ENCODE data around the gene CYP27B1.

The CYP27B1 gene

GRCh38 chr12:57751432-57751787 is 15.5 kb downstream of the CYP27B1 start:
- no peak for DNase-seq (ENCODE audit: low spot score)

- no peak for DNase-seq (ENCODE audit: low spot score)
Measured at GRCh38 chr12:57750561-57751431, 16.1 kb downstream of the CYP27B1 start.

GRCh38 chr12:57749061-57749460 is 17.8 kb downstream of the CYP27B1 start:
- DNase-seq (ENCODE audit: low spot score), result no peak

- DNase-seq (ENCODE audit: low spot score), result no peak
Measured at GRCh38 chr12:57746025-57746424, 20.9 kb downstream of the CYP27B1 start.

- DNase-seq (ENCODE audit: low spot score), result no peak
Measured at GRCh38 chr12:57745485-57745881, 21.4 kb downstream of the CYP27B1 start.

- DNase-seq (ENCODE audit: low spot score), result peak; percentile 98
Measured at GRCh38 chr12:57744777-57745484, 21.9 kb downstream of the CYP27B1 start, which contains the start of gene TSPAN31. TSPAN31 (plus strand) TSS chr12:57745039; CDS start chr12:57745155, 116 bp downstream.

GRCh38 chr12:57744194-57744776 is 22.6 kb downstream of the CYP27B1 start:
- DNase-seq (ENCODE audit: low spot score), result peak; percentile 89

- DNase-seq (ENCODE audit: low spot score), result no peak
Measured at GRCh38 chr12:57743769-57744168, 23.1 kb downstream of the CYP27B1 start.

GRCh38 chr12:57741844-57742738 is 24.8 kb downstream of the CYP27B1 start:
- DNase-seq (ENCODE audit: low spot score), result no peak

GRCh38 chr12:57741413-57741789 is 25.5 kb downstream of the CYP27B1 start:
- DNase-seq (ENCODE audit: low spot score), result no peak

GRCh38 chr12:57740656-57741412 is 26.0 kb downstream of the CYP27B1 start:
- no peak for DNase-seq (ENCODE audit: low spot score)

- no peak for DNase-seq (ENCODE audit: low spot score)
Measured at GRCh38 chr12:57739914-57740538, 26.9 kb downstream of the CYP27B1 start.

- no peak for DNase-seq (ENCODE audit: low spot score)
Measured at GRCh38 chr12:57739387-57739786, 27.5 kb downstream of the CYP27B1 start.

- peak; percentile 70 for DNase-seq (ENCODE audit: low spot score)
Measured at GRCh38 chr12:57738661-57739237, 28.1 kb downstream of the CYP27B1 start, which contains the start of gene AGAP2. AGAP2 (minus strand) TSS chr12:57738742; CDS start chr12:57738246, 496 bp downstream.

GRCh38 chr12:57737467-57738460 is 29.1 kb downstream of the CYP27B1 start:
- peak; percentile 67 for DNase-seq (ENCODE audit: low spot score)

- DNase-seq (ENCODE audit: low spot score), result peak; percentile 58
Measured at GRCh38 chr12:57736741-57737466, 30.0 kb downstream of the CYP27B1 start.

- DNase-seq (ENCODE audit: low spot score), result no peak
Measured at GRCh38 chr12:57735952-57736740, 30.7 kb downstream of the CYP27B1 start.

Data from left forelimb (tissue), 1 donor.